ENCODE data around the gene CNTNAP2. TPM values are rescaled to one million over a fixed set of nuclear protein-coding genes. Genes with fewer than 3 reads are reported as not detected.

CNTNAP2 gene
- total RNA-seq, 1 experiment from 2014 or later = 64.5 TPM

- no CpG with 5 or more reads among the region's 1 CpG for WGBS (ENCODE audit: extremely low coverage, insufficient read length, low lambda C conversion rate)
- TF ChIP-seq CTCF (conservative IDR thresholded peaks at IDR 0.05) = no peak
- H3K27me3 ChIP-seq (ENCODE audit: insufficient read depth, low read length) = no peaks in the 10 kb centered on the region
Measured at GRCh38 chr7:148238761-148239325, 2122.2 kb downstream of the CNTNAP2 start.

More at GRCh38 chr7:148238761-148239325, 2122.2 kb downstream of the CNTNAP2 start:
- Histone ChIP-seq H4K8ac (replicated peaks; ENCODE audit: insufficient read length, low read depth, low read length) (no peak overlapping the region), H3K79me1 (ENCODE audit: insufficient read depth, low read depth, low read length, poor library complexity, severe bottlenecking) (no peaks in the 10 kb centered on the region), H3K4me2 (ENCODE audit: insufficient read depth, insufficient read length, low read length) (no peak overlapping the region), H2BK20ac (ENCODE audit: low read depth, low read length, poor library complexity, severe bottlenecking) (no peak overlapping the region), H4K20me1 (ENCODE audit: control insufficient read depth, insufficient read depth, insufficient read length) (no peaks in the 10 kb centered on the region), H2AK5ac (ENCODE audit: insufficient read length, low read length) (no peak overlapping the region), H3K23ac (ENCODE audit: insufficient read length, low read depth, low read length) (no peak overlapping the region), H3K27ac (ENCODE audit: insufficient read length, low read depth, low read length) (no peak overlapping the region), H2BK120ac (ENCODE audit: low read depth, low read length, poor library complexity, severe bottlenecking) (no peak overlapping the region), H3K4ac (ENCODE audit: low read depth, low read length) (no peak overlapping the region), H3T11ph (ENCODE audit: low read length) (no peak overlapping the region), H4K91ac (ENCODE audit: insufficient read length, low read depth, low read length) (no peak overlapping the region), H3K14ac (ENCODE audit: insufficient read depth, low read length) (no peak overlapping the region), H3K18ac (ENCODE audit: insufficient read length, low read depth, low read length) (no peak overlapping the region), H2BK15ac (ENCODE audit: low read depth, low read length) (no peak overlapping the region), H3K4me1 (ENCODE audit: insufficient read depth, low read length) (no peaks in the 10 kb centered on the region), H3K9ac (ENCODE audit: extremely low read depth, insufficient read length, low read length) (no peak overlapping the region), H3K56ac (ENCODE audit: insufficient read length, low read depth, low read length) (no peak overlapping the region), H3K79me2 (ENCODE audit: insufficient read depth, low read length) (no peaks in the 10 kb centered on the region), H3K9me3 (ENCODE audit: control insufficient read depth, low read depth, low read length) (no peaks in the 10 kb centered on the region), H3K23me2 (ENCODE audit: insufficient read length, low read depth, low read length, poor library complexity, severe bottlenecking) (no peaks in the 10 kb centered on the region), H4K5ac (ENCODE audit: insufficient read length, low read depth, low read length) (no peak overlapping the region), H2AFZ (ENCODE audit: low read length) (no peak overlapping the region), H2BK5ac (ENCODE audit: insufficient read length, low read length) (no peak overlapping the region), H2BK12ac (ENCODE audit: insufficient read length, low read depth, low read length) (no peak overlapping the region)
- Mint-ChIP-seq H3K9me3 (peaks cover 4 to 7% of the 10 kb centered on the region in 2 experiments; a peak in 2 of 5 replicates), H3K36me3 (ENCODE audit: insufficient read depth in 1 of 3, low read depth in 3 of 3) (no peaks in the 10 kb centered on the region; a peak in 1 of 7 replicates), H3K4me3 (no peak overlapping the region), H3K27me3 (ENCODE audit: low read depth) (peaks cover 14% of the 10 kb centered on the region), H3K27ac (no peak overlapping the region), H3K4me1 (peaks cover 9 to 10% of the 10 kb centered on the region in 2 experiments; a peak in 3 of 4 replicates)
- DNase-seq = no peak
